A673 (cell line): ENCODE data around the gene IL12RB2. TPM values are rescaled to one million over a fixed set of nuclear protein-coding genes. Genes with fewer than 3 reads are reported as not detected.

Source experiments
- BruUV-seq: library from RNA; stranded (reverse); fragments of 400-500 nt; replicated peaks from 2 replicates; lab custom pipeline; 2021; lab: Mats Ljungman, UMichigan
- CTCF ChIA-PET: fragments of 300-600 bp; sonication (Branson Sonifier 250); formaldehyde crosslinking; loops from one replicate; lab custom pipeline; 2022; ENCODE audit warnings: antibody characterized with exemption; lab: Charles Lee
- POLR2A ChIA-PET: fragments of 300-600 bp; sonication (Branson Sonifier 250); formaldehyde crosslinking; loops from one replicate; lab custom pipeline; 2022; ENCODE audit warnings: antibody characterized with exemption; ENCODE audit not compliant: low non-redundant PET; lab: Charles Lee
- DNase-seq: peaks from one replicate; pipeline ENCODE4 v3.0.0-alpha.2; 2015; ENCODE audit warnings: low spot score
- H3K27ac ChIP-seq: fragments of 200-600 bp; sonication (generic); 2 replicates; pipeline ENCODE4 v1.5.1; 2016; ENCODE audit warnings: mixed run types, low read depth, mild to moderate bottlenecking, mixed read lengths, antibody characterized with exemption, low read length; ENCODE audit not compliant: poor library complexity, severe bottlenecking
- H3K27me3 ChIP-seq: fragments of 200-600 bp; sonication (generic); replicated peaks from 2 replicates; pipeline ENCODE4 v1.6.1; 2017; ENCODE audit warnings: mixed run types, low read depth, mild to moderate bottlenecking, mixed read lengths, antibody characterized with exemption, low read length; ENCODE audit not compliant: insufficient read depth, poor library complexity
- H3K36me3 ChIP-seq: fragments of 200-600 bp; sonication (generic); 2 replicates; pipeline ENCODE4 v1.6.1; 2016; ENCODE audit warnings: mixed run types, mild to moderate bottlenecking, mixed read lengths, antibody characterized with exemption, low read length; ENCODE audit not compliant: insufficient read depth, poor library complexity, severe bottlenecking
- H3K4me1 ChIP-seq: fragments of 200-600 bp; sonication (generic); 2 replicates; pipeline ENCODE4 v1.6.1; 2017; ENCODE audit warnings: mixed run types, mild to moderate bottlenecking, mixed read lengths, antibody characterized with exemption, low read length; ENCODE audit not compliant: insufficient read depth, poor library complexity, severe bottlenecking
- H3K4me3 ChIP-seq: fragments of 200-600 bp; sonication (generic); 2 replicates; pipeline ENCODE4 v1.5.1; 2016; ENCODE audit warnings: low read depth, mixed run types, mild to moderate bottlenecking, mixed read lengths, low read length; ENCODE audit not compliant: poor library complexity, severe bottlenecking
- H3K9me3 ChIP-seq: fragments of 200-600 bp; sonication (generic); 2 replicates; pipeline ENCODE4 v1.6.1; 2016; ENCODE audit warnings: mixed run types, low read depth, mild to moderate bottlenecking, mixed read lengths, antibody characterized with exemption, low read length; ENCODE audit not compliant: poor library complexity, severe bottlenecking
- EZH2 ChIP-seq: fragments of 200-600 bp; sonication (generic); IDR thresholded peaks from 2 replicates; pipeline ENCODE4 v1.6.1; 2017; ENCODE audit warnings: borderline replicate concordance, low read depth, mild to moderate bottlenecking, mixed read lengths, antibody characterized with exemption, low read length; ENCODE audit not compliant: poor library complexity, severe bottlenecking
- intact Hi-C: fragments of 100-400 bp; cut with micrococcal nuclease; formaldehyde crosslinking; loops from one replicate; pipeline ENCODE4 v1.10.0; 2022; ENCODE audit not compliant: unreplicated experiment
- total RNA-seq: library from RNA; stranded (reverse); gene quantifications from 2 replicates; pipeline ENCODE4 v1.2.3, GENCODE V29; 2021
- TF ChIP-seq, protein P1 (sequence below): fragments of 300-800, 200-600 bp; sonication (generic); conservative IDR thresholded peaks from 2 replicates; pipeline ENCODE4 v1.5.1; 2017; ENCODE audit warnings: low read depth, mild to moderate bottlenecking, antibody characterized with exemption, low read length, moderate library complexity, mixed read lengths

IL12RB2 gene
- total RNA-seq, 1 experiment from 2014 or later = 0.39 TPM

- ChIA-PET CTCF (no interaction called here), POLR2A (no interaction called here)
- intact Hi-C loops = loop anchor here (5.0 kb wide), 1 partner anchor 63 kb away; no protein-coding TSS in a partner anchor
- no peak for DNase-seq
- Histone ChIP-seq H3K27me3 (no peaks in the 10 kb centered on the region), H3K4me1 (peaks cover 7% of the 10 kb centered on the region), H3K36me3 (peaks cover 4% of the 10 kb centered on the region), H3K27ac (no peak overlapping the region), H3K4me3 (no peak overlapping the region), H3K9me3 (no peaks in the 10 kb centered on the region)
- BruUV-seq = no TSS peak
- TF ChIP-seq, protein P1, sequence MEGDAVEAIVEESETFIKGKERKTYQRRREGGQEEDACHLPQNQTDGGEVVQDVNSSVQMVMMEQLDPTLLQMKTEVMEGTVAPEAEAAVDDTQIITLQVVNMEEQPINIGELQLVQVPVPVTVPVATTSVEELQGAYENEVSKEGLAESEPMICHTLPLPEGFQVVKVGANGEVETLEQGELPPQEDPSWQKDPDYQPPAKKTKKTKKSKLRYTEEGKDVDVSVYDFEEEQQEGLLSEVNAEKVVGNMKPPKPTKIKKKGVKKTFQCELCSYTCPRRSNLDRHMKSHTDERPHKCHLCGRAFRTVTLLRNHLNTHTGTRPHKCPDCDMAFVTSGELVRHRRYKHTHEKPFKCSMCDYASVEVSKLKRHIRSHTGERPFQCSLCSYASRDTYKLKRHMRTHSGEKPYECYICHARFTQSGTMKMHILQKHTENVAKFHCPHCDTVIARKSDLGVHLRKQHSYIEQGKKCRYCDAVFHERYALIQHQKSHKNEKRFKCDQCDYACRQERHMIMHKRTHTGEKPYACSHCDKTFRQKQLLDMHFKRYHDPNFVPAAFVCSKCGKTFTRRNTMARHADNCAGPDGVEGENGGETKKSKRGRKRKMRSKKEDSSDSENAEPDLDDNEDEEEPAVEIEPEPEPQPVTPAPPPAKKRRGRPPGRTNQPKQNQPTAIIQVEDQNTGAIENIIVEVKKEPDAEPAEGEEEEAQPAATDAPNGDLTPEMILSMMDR = no peak
- no peak for TF ChIP-seq EZH2
These were observed 126.2 kb downstream of the IL12RB2 start for GRCh38 chr1:67433837-67434236.

DNA sequence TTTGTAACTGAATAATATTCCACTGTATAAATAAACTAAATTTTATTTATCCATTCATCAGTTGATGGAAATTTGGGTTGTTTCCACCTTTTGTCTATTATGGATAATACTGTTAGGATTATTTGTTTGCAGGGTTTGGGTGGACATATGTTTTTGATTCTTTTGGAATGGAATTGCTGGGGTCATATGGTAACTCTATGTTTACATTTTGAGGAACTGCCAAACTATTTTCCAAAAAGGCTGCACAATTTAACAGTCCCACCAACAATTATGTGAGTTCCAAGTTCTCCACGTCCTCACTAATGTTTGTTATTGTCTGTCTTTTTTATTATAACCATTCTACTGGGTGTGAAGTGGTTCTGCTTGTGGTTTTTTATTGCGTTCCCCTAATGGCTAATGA, 126.8 kb downstream of the IL12RB2 start:
- Histone ChIP-seq H3K27ac (no peak overlapping the region), H3K4me1 (peaks cover 7% of the 10 kb centered on the region), H3K36me3 (no peaks in the 10 kb centered on the region), H3K27me3 (no peaks in the 10 kb centered on the region), H3K4me3 (no peak overlapping the region), H3K9me3 (no peaks in the 10 kb centered on the region)
- BruUV-seq = no TSS peak
- no peak for DNase-seq
- POLR2A ChIA-PET = no interaction called here
- TF ChIP-seq EZH2 = no peak
- TF ChIP-seq, protein P1 = no peak
- CTCF ChIA-PET = no interaction called here
- intact Hi-C loops = loop anchor here (5.0 kb wide), 1 partner anchor 63 kb away; no protein-coding TSS in a partner anchor

- Histone ChIP-seq H3K9me3 (no peaks in the 10 kb centered on the region), H3K27me3 (no peaks in the 10 kb centered on the region), H3K27ac (no peak overlapping the region), H3K36me3 (no peaks in the 10 kb centered on the region), H3K4me1 (peaks cover 2% of the 10 kb centered on the region), H3K4me3 (no peak overlapping the region)
- no peak for DNase-seq
- ChIA-PET CTCF (no interaction called here), POLR2A (interaction anchor here (0.7 kb wide), 1 partner anchor 662 kb away, joined by 8 read pairs; no protein-coding TSS in a partner anchor)
- TF ChIP-seq, protein P1 = no peak
- no peak for TF ChIP-seq EZH2
- BruUV-seq = no TSS peak
- intact Hi-C loops = no loop called here
These were observed 128.9 kb downstream of the IL12RB2 start for GRCh38 chr1:67436511-67437055.
